Measurements from ENCODE around the gene CDH13. TPM values are rescaled to one million over a fixed set of nuclear protein-coding genes. Genes with fewer than 3 reads are reported as not detected.

Gene CDH13
- total and polyA plus RNA-seq, 9 donors = 1.9 to 34.2 (median 4.8) TPM

- no peak overlapping the region for H3K27ac ChIP-seq
- no peak overlapping the region for H3K4me3 ChIP-seq
- no peaks in the 10 kb centered on the region for H3K9me3 ChIP-seq
- H3K4me1 ChIP-seq (ENCODE audit: insufficient read depth) = no peaks in the 10 kb centered on the region
- TF ChIP-seq CTCF (IDR thresholded peaks at IDR 0.05) = no peak
- no peak for TF ChIP-seq EP300 (IDR thresholded peaks at IDR 0.05)
- TF ChIP-seq POLR2A (IDR thresholded peaks at IDR 0.05) = no peak
- H3K27me3 ChIP-seq = no peaks in the 10 kb centered on the region
- 62 to 77% (median 71%) methylated on average over 2 of the region's 2 CpGs for WGBS, 3 donors
- intact Hi-C loops (cut with DNase I) = no loop called here
- no peak for DNase-seq
- no peaks in the 10 kb centered on the region for H3K36me3 ChIP-seq
Observed at GRCh38 chr16:82664181-82664580, 37.4 kb downstream of the CDH13 start.

GRCh38 chr16:82665025-82665424 lies 38.3 kb downstream of the CDH13 start:
- DNase-seq = no peak
- Histone ChIP-seq H3K27me3 (no peaks in the 10 kb centered on the region), H3K36me3 (no peaks in the 10 kb centered on the region), H3K4me3 (no peak overlapping the region), H3K9me3 (no peaks in the 10 kb centered on the region), H3K4me1 (ENCODE audit: insufficient read depth) (no peaks in the 10 kb centered on the region), H3K27ac (no peak overlapping the region)
- 67 to 80% (median 78%) methylated on average over 3 of the region's 3 CpGs for WGBS, 3 donors
- no peak for TF ChIP-seq POLR2A (IDR thresholded peaks at IDR 0.05)
- no peak for TF ChIP-seq CTCF (IDR thresholded peaks at IDR 0.05)
- TF ChIP-seq EP300 (IDR thresholded peaks at IDR 0.05) = no peak
- intact Hi-C loops (cut with DNase I) = no loop called here

- intact Hi-C loops (cut with DNase I) = no loop called here
- H3K27ac ChIP-seq = no peak overlapping the region
- WGBS, 3 donors = 65 to 81% (median 70%) methylated on average over 12 of the region's 12 CpGs
- H3K27me3 ChIP-seq = no peaks in the 10 kb centered on the region
- DNase-seq = no peak
- TF ChIP-seq POLR2A (IDR thresholded peaks at IDR 0.05) (no peak), EP300 (IDR thresholded peaks at IDR 0.05) (no peak), CTCF (IDR thresholded peaks at IDR 0.05) (no peak)
- H3K4me3 ChIP-seq = no peak overlapping the region
- no peaks in the 10 kb centered on the region for H3K9me3 ChIP-seq
- no peaks in the 10 kb centered on the region for H3K4me1 ChIP-seq (ENCODE audit: insufficient read depth)
- H3K36me3 ChIP-seq = no peaks in the 10 kb centered on the region
Observed at GRCh38 chr16:82667437-82667836, 40.7 kb downstream of the CDH13 start.

- DNase-seq = no peak
- Histone ChIP-seq H3K4me1 (ENCODE audit: insufficient read depth) (no peaks in the 10 kb centered on the region), H3K36me3 (no peaks in the 10 kb centered on the region), H3K27ac (no peak overlapping the region), H3K9me3 (no peaks in the 10 kb centered on the region), H3K27me3 (no peaks in the 10 kb centered on the region), H3K4me3 (no peak overlapping the region)
- intact Hi-C loops (cut with DNase I) = no loop called here
- no peak for TF ChIP-seq EP300 (IDR thresholded peaks at IDR 0.05)
- 78 to 86% (median 83%) methylated on average over 3 of the region's 3 CpGs for WGBS, 3 donors
Observed at GRCh38 chr16:82668094-82668493, 41.3 kb downstream of the CDH13 start.

- intact Hi-C loops (cut with DNase I) = no loop called here
- no peak overlapping the region for H3K27ac ChIP-seq
- no peaks in the 10 kb centered on the region for H3K36me3 ChIP-seq
- WGBS, 3 donors = 90 to 97% (median 96%) methylated on average over 3 of the region's 3 CpGs
- TF ChIP-seq POLR2A (IDR thresholded peaks at IDR 0.05) (no peak), EP300 (IDR thresholded peaks at IDR 0.05) (no peak), CTCF (IDR thresholded peaks at IDR 0.05) (no peak)
- no peak overlapping the region for H3K4me3 ChIP-seq
- no peaks in the 10 kb centered on the region for H3K27me3 ChIP-seq
- no peaks in the 10 kb centered on the region for H3K4me1 ChIP-seq (ENCODE audit: insufficient read depth)
- no peak for DNase-seq
- no peaks in the 10 kb centered on the region for H3K9me3 ChIP-seq
Observed at GRCh38 chr16:82671741-82672140, 45.0 kb downstream of the CDH13 start.
